ENCODE measurements around the gene MT1M.

Gene MT1M

GRCh38 chr16:56591377-56592060, 40.9 kb upstream of the MT1M start:
- DNase-seq (ENCODE audit: extremely low spot score) = no peak
- POLR2A ChIA-PET = no interaction called here
- no peak for TF ChIP-seq CTCF (IDR thresholded peaks at IDR 0.05; ENCODE audit: control extremely low read depth, extremely low read depth, low read depth, missing control alignments)
- CTCF ChIA-PET = interaction anchor here (0.7 to 2.0 kb wide), 9 partner anchors 9 to 110 kb away, joined by 3 to 18 read pairs (median 4); no protein-coding TSS in a partner anchor

GRCh38 chr16:56593573-56594291, 38.7 kb upstream of the MT1M start:
- ChIA-PET CTCF (interaction anchor here (1.3 kb wide), 1 partner anchor 17 kb away, joined by 6 read pairs; no protein-coding TSS in a partner anchor), POLR2A (no interaction called here)
- no peak for DNase-seq (ENCODE audit: extremely low spot score)
- TF ChIP-seq CTCF (IDR thresholded peaks at IDR 0.05; ENCODE audit: control extremely low read depth, extremely low read depth, low read depth, missing control alignments) = no peak

- DNase-seq (ENCODE audit: extremely low spot score) = no peak
- TF ChIP-seq CTCF (IDR thresholded peaks at IDR 0.05; ENCODE audit: control extremely low read depth, extremely low read depth, low read depth, missing control alignments) = no peak
- ChIA-PET CTCF (interaction anchor here (1.3 kb wide), 1 partner anchor 17 kb away, joined by 6 read pairs; no protein-coding TSS in a partner anchor), POLR2A (no interaction called here)
Measured at GRCh38 chr16:56594292-56594619, 38.2 kb upstream of the MT1M start.

GRCh38 chr16:56600398-56600999, 32.0 kb upstream of the MT1M start:
- ChIA-PET CTCF (interaction anchor here (1.0 to 4.4 kb wide), 15 partner anchors 9 to 153 kb away, joined by 3 to 28 read pairs (median 4); partner anchors contain the start of gene MT1E), POLR2A (interaction anchor here (0.5 kb wide), 1 partner anchor 304 kb away, joined by 6 read pairs; no protein-coding TSS in a partner anchor)
- DNase-seq (ENCODE audit: extremely low spot score) = peak; percentile 57
- TF ChIP-seq CTCF (IDR thresholded peaks at IDR 0.05; ENCODE audit: control extremely low read depth, extremely low read depth, low read depth, missing control alignments) = peak; percentile 63

- TF ChIP-seq CTCF (IDR thresholded peaks at IDR 0.05; ENCODE audit: control extremely low read depth, extremely low read depth, low read depth, missing control alignments) = no peak
- CTCF ChIA-PET = interaction anchor here (1.0 to 4.4 kb wide), 14 partner anchors 9 to 154 kb away, joined by 3 to 28 read pairs (median 4); partner anchors contain the start of gene MT1E
- POLR2A ChIA-PET = no interaction called here
Measured at GRCh38 chr16:56601325-56601724, 31.1 kb upstream of the MT1M start.

GRCh38 chr16:56603589-56603988, 28.9 kb upstream of the MT1M start:
- ChIA-PET CTCF (interaction anchor here (0.6 to 4.4 kb wide), 8 partner anchors 10 to 143 kb away, joined by 3 to 35 read pairs (median 3); no protein-coding TSS in a partner anchor), POLR2A (no interaction called here)
- DNase-seq (ENCODE audit: extremely low spot score) = no peak

More at GRCh38 chr16:56601325-56601724, 31.1 kb upstream of the MT1M start:
- DNase-seq (ENCODE audit: extremely low spot score) = no peak

More at GRCh38 chr16:56603589-56603988, 28.9 kb upstream of the MT1M start:
- TF ChIP-seq CTCF (IDR thresholded peaks at IDR 0.05; ENCODE audit: control extremely low read depth, extremely low read depth, low read depth, missing control alignments) = peak; percentile 27
